Skin epidermis (tissue), 12 donors: ENCODE data around the gene ETS1.

ENCODE experiments used
- H3K27ac ChIP-seq, 21 experiments: fragments of 200-600 bp; sonication (generic) in 11 of 21; one replicate each; pipeline ENCODE4 v1.5.0; 2020; ENCODE audit warnings: mild to moderate bottlenecking in 3 of 21, inconsistent platforms in 2 of 21, moderate library complexity in 2 of 21
- H3K4me3 ChIP-seq, 7 experiments: fragments of 200-600 bp; sonication (generic) in 2 of 7; one replicate each; pipeline ENCODE4 v1.5.0; 2020; ENCODE audit warnings: inconsistent platforms in 2 of 7, mild to moderate bottlenecking in 2 of 7, moderate library complexity in 1 of 7

ETS1 gene

DNA sequence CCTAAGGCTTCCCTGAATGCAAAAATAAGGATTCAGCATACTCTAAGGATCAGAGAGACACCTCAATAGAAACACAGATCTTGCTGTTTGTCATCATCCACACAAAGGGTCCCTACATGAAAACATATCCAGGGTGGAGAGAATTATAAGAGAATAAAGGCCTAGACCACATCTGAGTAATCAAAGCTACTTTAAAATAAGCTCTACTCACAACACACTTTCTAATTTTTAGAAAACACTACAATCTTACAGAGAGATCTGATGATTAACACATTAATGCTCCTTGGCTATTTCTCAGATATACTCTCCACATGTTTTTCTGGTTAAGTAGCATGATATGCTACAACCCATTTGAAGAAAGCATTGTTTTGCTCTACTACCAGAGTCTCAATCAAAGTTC lies 108.2 kb downstream of the ETS1 start:
- Histone ChIP-seq H3K4me3 (no peak overlapping the region), H3K27ac (peak overlapping the region in 13 of 21 experiments; percentile 31 to 89 (median 64))

DNA sequence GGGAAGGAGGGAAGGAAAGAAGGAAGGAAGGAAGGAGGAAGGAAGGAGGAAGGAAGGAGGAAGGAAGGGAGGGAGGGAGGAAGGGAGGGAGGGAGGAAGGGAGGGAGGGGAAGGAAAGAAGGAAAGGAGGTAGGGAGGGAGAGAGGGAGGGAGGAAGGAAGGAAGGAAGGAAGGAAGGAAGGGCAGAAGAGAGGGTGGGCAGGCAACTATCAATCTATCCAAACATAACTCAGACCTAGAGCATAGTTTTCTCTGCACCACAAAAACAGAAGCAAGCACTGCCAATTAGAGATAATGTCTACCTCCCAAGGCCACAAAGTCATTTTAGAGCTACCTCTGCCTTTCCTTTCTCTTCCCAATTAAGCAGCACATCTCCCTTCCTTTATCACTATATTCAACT lies 109.1 kb downstream of the ETS1 start:
- Histone ChIP-seq H3K4me3 (no peak overlapping the region), H3K27ac (peak overlapping the region in 12 of 21 experiments; percentile 8 to 89 (median 60))

DNA sequence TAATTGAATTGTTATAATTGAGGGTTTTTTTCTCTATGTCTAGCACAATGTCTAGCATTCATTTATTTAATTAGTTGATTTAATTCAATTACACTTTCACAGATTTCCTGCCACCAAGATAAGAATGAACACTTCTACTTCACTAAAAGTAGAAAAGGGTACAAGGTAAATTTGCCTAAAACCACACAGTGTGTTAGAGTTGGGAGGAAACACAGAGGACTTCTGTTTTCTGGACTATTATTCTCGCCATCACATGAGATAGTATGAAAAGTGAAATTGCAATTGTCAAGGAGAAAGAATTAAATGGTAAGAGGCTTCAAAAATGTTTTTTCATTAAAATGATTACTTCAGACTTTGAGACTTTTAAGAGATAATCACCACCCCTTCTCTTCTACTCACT lies 109.5 kb downstream of the ETS1 start:
- peak overlapping the region in 12 of 21 experiments; percentile 5 to 89 (median 50) for H3K27ac ChIP-seq
- no peak overlapping the region for H3K4me3 ChIP-seq

DNA sequence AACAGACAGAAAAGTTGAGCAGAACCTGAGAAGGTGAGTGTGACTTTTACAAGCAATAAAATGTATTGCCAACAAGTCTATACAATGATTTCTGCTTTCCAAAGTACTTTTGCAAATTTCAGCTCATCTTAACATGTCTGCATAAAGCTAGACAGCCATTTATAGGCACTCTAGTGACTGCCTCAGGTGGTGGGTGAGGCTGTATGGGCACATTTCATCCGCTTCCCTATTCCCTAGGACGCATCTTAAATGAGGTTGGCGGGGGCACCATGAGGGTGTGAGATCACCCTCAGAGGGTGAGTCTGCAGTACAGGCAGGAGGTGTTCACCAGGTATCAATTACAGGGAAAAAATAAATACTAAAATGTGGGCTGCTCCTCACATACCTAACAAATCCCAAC lies 110.1 kb downstream of the ETS1 start:
- peak overlapping the region in 11 of 21 experiments; percentile 5 to 89 (median 49) for H3K27ac ChIP-seq
- no peak overlapping the region for H3K4me3 ChIP-seq

DNA sequence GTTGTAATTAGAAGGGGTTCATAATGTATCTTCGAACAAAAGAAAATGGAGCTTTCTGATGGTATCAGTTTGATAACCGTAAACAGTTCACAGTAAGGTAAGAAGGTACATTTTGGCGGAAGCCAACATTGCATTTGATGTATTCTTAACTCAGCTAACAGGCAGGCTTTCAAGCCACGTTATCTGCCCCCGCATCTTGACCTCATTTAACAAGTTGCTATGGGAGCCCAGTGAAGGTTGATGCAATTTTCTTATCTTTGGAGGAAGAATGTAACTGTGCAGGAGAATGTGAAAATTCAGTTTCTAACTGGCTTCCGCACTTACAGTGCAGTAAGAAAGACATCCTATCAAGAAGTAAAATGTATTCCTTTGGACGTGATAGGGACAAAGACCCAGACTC lies 110.6 kb downstream of the ETS1 start:
- Histone ChIP-seq H3K4me3 (no peak overlapping the region), H3K27ac (peak overlapping the region in 11 of 21 experiments; percentile 5 to 89 (median 56))

DNA sequence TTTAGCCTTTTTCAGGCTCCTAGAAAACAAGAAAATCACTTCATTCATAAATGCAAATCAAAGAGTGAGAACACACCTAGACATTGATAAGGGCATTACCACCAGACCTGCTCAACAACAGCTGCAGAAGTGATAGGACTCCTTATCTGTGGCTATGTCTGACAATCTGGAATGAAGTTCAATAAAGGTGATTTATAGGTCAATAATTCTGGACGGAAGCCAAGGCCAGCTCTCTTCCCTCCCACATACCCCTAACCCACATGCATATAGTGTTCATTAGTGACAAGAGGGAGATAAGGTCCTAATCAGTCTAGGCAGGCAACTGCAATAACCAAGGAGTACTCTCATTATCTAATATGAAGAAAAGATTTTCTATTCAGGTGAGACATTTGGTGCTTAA lies 111.3 kb downstream of the ETS1 start:
- H3K27ac ChIP-seq = peak overlapping the region in 13 of 21 experiments; percentile 20 to 89 (median 64)
- no peak overlapping the region for H3K4me3 ChIP-seq

DNA sequence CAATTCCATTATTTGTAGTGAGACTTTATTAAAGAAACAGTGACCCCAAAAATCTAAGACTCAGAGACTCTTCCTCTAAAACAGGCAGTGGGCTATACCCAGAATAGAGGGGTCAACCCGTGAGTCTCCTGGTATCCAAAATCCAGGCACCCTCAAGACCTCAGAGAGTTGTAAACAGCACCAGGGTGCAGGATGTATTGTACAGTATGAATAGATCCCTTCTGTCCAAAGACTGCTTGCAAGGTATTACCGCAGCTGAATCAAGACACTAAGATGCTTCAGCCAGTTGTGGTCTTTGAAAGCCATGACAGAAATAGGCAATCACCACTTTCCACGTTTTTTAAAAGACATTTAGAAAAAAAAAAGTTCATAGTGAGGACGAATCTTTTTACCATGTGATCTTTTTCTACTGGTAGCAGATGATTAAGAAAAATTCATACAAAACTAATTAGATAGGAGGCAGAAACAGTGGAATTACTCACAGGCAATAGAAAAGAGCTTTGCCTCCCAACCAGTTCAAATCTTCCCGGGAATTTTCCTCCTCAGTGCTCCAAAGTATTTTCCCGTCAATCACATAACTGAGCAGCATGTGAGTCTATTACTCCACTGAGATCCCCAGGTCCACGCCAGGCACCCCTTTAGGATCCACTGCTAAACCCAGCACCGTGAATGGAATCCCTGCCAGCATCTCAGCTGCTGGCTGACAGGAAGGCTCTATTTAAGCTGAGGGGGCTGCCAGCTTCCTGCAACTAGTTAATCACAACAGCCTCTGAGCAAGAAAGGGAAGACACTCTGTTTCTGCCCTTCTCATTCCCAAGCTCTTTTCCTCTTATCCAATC lies 113.1 kb downstream of the ETS1 start:
- H3K4me3 ChIP-seq = no peak overlapping the region
- peak overlapping the region in 20 of 21 experiments; percentile 18 to 89 (median 68) for H3K27ac ChIP-seq

DNA sequence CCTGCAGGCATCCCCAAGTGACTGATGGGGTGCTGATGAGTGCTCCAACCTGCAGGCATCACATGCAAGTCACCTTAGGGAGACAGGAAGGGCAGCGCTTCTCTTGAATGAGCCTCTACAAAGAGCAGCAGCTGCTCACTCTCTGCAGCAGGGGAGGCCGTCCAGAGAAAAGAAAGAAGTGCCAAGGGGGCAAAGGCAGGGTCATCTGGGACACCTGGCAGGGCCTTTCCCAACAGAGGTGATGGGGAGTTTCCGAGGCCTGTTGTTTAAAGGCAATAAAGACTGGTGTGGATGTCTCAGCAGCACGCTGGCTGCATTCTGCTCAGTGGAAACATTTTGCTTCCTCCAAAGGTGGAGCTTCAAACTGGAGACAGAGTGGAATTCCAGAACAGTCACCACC lies 113.7 kb downstream of the ETS1 start:
- Histone ChIP-seq H3K27ac (peak overlapping the region in 15 of 21 experiments; percentile 2 to 89 (median 64)), H3K4me3 (no peak overlapping the region)

DNA sequence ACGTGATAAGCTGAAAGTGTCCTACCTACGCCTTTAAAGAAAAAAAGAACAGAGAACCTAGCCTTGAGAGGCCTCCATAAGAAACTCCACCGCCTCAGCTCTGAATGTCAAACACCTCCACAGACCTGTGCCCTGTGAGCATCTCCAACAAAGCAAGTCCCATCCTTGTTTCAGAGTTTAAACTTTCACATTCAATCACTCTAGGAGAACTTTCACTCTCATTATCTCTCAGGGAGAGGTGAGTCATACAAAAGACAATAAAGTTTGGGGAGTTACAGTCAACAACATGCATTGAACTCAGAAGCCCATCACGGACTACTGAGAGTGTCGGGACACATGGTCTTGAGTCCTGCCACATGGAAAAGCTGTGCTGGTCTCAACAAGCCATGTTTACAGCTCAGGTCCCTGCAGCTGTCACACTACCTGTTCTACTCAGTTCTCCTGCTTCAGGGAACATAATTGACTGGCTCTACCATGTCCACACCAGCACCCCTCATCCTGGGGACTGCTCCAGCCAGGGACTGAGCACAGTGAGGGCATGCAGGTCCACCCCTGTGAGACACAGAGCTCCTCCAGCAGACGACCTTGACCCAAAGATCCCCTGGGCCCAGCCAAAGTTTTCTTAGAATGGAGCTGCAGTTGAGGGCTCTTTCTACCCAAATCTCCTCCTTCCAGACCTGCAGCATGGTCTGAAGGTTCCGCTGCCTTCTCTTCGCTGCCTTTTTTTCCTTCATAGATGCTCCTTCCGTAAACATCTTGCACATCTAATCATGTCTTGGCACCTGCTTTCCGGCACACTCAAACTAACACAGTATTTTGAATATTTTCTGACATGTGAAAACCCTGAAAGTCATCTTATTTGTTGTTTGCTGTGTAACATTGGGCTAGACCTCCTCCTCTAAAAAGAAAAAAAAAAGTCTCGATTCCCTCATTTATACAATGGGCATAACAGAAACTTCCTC lies 114.9 kb downstream of the ETS1 start:
- Histone ChIP-seq H3K4me3 (no peak overlapping the region), H3K27ac (peak overlapping the region in 15 of 21 experiments; percentile 2 to 89 (median 59))

DNA sequence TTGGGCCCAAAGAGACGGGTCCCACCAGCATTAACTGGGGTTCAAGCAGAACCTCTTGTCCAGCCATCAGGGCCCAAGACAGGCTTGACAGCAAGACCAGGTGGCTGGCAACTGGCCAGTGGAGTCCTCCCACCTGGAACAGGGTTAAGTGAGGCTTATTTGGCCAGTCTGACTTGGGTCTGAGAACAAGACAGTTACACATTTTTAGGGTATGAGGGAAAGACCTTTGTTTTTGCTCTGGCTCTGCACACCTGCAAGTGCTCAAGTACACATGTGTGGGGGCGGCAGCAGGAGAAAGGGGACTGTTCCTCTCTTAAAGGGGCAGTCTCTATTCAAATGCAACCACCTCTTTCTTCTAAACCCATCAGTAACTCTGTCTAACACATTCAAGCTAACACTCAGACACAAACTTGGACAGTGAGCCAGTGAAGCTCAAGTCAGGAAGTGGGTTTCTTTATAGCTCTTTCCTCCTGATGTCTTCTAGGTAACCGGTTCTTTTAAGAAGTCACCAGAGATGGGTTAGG lies 116.2 kb downstream of the ETS1 start:
- Histone ChIP-seq H3K4me3 (no peak overlapping the region), H3K27ac (peak overlapping the region in 15 of 21 experiments; percentile 19 to 89 (median 59))

DNA sequence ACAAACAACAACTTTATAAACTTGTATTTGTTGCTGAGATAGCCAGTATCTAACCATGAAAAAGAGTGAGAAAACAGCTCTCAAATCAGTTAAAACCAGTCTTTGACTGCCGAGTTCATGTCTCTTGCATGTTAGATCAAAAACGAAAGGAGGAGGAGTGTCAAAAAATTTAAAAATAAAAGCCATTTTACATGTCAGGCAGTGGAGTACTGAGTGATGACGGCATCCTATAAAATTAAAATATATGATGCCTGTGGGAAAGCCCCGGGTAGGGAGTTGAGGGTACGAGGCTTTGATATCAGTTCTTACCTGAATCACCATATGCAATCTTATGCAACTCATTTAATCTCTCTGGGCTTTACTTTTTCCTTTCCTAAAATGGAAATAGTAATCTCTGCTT lies 117.3 kb downstream of the ETS1 start:
- Histone ChIP-seq H3K27ac (peak overlapping the region in 8 of 21 experiments; percentile 36 to 89 (median 74)), H3K4me3 (no peak overlapping the region)

DNA sequence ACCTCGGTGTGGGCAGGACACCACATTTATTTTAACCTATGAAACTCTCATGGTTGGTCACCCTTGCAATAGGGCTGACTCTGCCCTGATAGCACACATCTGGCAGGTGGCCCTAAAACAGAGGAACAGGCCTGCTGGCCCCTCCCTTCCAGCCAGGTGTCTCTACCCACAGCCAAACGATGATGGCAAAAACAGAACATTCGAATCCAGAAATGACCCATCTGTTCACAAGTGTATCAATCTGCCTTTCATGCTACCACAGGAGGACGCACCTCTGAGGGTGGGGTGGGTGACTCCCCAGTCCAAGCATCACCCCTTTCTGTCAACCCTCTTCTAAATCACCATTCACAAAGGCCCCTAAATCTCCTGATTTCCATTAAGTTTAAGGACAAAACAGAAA lies 118.1 kb downstream of the ETS1 start:
- Histone ChIP-seq H3K27ac (peak overlapping the region in 11 of 21 experiments; percentile 17 to 89 (median 69)), H3K4me3 (no peak overlapping the region)

DNA sequence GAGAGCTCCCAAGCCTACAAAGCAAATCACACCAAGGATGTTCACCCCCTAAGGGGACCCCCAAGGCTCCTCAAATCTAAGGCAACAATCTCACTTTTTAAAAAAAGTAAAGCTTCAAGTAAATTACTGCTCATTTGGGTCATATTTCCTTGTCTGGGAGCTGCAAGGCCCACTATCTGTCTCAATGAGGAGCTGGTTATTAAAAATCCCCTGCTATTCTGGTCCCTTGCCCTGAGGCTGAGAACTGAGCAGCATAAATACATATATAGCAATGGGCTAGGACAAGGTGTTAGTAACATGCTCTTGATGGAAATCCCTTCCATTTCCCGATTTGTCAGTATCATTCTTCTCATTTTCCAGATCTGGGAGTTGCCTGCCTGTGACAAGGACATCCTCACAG lies 119.2 kb downstream of the ETS1 start:
- Histone ChIP-seq H3K4me3 (no peak overlapping the region), H3K27ac (peak overlapping the region in 19 of 21 experiments; percentile 25 to 89 (median 71))

DNA sequence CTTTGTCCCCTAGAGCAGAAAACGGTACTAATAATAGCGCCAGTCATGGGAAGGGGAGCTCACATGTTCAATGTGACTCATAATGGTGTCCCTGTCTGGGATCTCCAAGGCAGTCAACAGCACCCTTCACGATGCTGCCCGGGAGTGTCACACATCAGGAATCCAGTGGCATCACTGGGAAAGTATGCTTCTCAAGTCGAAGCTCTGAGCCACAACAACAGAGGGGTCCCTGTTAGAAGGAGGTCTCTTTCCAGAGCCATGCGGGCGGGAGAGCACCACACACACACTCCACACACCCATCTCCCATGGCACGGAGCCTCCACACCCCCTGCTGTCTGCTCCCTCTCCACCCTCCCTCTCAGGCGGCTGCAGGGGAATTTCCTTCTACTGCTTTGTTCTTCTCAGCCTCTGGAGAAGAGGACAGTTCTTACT lies 119.7 kb downstream of the ETS1 start:
- H3K4me3 ChIP-seq = no peak overlapping the region

DNA sequence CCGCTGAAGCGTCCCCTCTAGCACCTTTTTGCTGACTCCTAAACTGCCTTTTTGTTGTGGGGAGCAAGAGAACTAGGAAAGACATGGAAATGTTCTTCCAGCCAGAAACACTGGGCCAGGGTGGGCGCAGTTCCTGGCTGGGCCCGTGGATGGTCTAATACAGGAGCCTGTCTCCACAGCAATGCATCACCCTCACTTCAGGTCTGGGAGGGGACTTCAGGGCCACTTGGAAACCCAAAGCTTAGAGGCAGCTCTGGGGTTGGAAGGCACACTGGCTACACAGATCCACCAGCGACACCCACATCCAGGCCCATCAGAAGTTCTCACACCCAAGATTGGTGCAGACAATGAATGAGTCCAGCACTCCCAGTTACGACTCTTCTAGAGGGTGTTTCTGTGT lies 120.3 kb downstream of the ETS1 start:
- H3K4me3 ChIP-seq = no peak overlapping the region
- peak overlapping the region in 18 of 21 experiments; percentile 37 to 89 (median 72) for H3K27ac ChIP-seq

More for the DNA sequence above, 119.7 kb downstream of the ETS1 start:
- H3K27ac ChIP-seq = peak overlapping the region in 19 of 21 experiments; percentile 25 to 89 (median 71)

DNA sequence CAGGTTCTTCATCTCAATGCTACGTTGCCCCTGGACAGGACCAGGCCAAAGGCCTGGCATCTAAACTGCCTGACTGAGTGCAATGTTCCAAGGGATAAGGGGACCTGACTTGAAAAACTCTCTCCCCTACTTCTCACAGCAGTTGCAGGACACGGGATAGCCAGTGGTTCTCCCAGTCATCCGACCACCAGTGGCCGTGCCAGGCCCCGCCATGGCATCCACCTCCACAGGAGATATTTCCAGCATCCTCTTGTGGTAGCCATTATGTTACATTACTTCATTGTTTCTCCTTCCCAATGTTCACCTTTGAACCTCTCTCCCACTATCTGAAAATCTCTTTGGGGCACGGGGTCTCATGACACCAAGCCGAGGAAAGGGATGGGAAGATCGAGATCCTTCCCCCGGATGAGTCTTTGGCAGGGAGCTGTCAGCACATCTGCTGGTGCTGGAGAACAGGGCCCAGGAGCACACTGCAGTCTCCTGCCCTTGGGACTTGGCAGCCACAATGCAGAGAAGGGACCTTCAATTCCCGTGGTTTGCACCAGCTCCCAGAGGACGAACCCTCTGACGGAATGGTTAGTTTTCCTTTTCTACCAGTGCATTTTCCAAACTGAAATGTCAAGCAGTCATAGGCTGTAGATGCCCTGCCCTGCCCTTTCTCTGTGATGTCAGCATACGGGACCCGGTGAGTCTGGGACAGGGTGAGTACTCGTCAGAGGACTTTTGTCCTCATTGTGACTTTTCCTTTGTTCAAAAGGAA lies 121.2 kb downstream of the ETS1 start:
- H3K27ac ChIP-seq = peak overlapping the region in 17 of 21 experiments; percentile 13 to 89 (median 72)
- H3K4me3 ChIP-seq = no peak overlapping the region

DNA sequence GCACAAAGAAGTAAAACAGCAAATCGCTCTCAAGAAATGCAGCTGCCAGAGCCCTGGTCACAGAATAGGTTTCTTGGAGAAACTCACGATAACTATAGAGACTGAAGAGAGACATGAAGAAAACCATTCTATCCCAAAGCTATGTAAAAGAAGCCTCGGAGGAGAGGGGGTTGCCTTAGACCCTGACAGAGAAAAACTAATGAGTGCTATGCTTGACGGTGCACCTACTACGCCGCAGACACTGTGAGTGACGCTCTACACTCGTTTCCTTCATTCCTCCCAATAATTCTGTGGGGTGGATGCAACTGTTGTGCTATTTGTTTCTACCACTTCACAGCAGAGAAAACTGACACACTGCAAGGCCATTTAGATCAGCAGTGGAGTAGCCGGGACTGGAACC lies 121.8 kb downstream of the ETS1 start:
- Histone ChIP-seq H3K27ac (peak overlapping the region in 18 of 21 experiments; percentile 9 to 89 (median 56)), H3K4me3 (no peak overlapping the region)

DNA sequence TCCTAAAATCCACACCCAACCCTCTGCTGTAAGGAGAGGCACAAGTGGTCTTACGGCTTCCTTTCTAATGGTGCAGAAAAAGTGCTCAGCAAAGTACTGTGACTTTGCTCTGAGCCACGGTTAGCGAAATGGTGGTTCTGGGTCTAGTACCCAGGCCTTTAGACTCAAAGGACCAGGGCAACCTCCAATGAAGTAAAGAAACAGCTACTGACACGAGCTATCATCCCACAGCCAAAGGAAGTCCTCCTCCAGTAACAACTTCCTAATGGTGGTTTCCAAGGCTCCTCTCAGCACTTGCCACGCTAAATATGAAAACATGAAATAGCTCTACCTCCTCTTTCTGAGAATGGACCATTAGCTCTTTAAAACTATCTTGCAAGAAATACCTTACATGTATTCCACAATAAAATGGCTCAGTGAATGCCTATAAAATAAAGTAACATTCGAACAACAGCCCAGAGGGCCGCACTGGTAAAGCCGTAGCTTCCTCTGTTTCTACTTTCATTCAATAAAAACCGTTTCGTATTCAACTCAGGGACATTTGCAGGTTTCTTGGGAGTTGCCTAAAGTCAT lies 122.4 kb downstream of the ETS1 start:
- peak overlapping the region in 13 of 21 experiments; percentile 9 to 89 (median 65) for H3K27ac ChIP-seq

DNA sequence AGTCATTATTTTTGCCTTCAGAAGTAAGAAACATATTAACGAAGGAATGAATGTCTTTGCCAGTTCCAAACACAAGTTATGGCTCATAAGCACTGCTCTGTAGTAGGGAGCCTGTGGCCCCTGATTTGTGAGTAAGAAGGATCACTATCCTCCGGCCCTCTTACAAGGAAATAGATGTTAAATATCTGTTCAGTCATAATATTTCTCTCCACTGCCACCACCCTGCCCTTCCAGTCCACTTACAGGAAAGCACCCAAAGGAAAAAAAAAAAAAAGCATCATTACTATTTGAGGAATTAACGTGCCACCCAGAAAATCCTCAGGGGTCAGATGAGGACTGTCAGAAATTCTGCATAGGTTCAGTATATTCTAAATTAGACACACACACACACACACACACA lies 123.4 kb downstream of the ETS1 start:
- Histone ChIP-seq H3K27ac (peak overlapping the region in 11 of 21 experiments; percentile 1 to 89 (median 54)), H3K4me3 (no peak overlapping the region)

More for the DNA sequence above, 122.4 kb downstream of the ETS1 start:
- H3K4me3 ChIP-seq = no peak overlapping the region
